Gastroesophageal sphincter (tissue), 4 donors: Measurements from ENCODE around the gene ANKS1B. TPM values are rescaled to one million over a fixed set of nuclear protein-coding genes. Genes with fewer than 3 reads are reported as not detected.

ENCODE experiments used
- ATAC-seq: fragments of 150-250 bp; one replicate; pipeline ENCODE4 v1.9.1; 2016; ENCODE audit warnings: mild to moderate bottlenecking, moderate library complexity
- H3K27ac ChIP-seq, 4 donors: fragments of 200-600 bp; sonication (generic) in 3 of 4; 1 replicate in 3 of 4; 2 replicates in 1 of 4; pipeline ENCODE4 v1.5.1; 2016 to 2019
- H3K27me3 ChIP-seq: fragments of 200-600 bp; sonication (generic); one replicate; pipeline ENCODE4 v1.5.1; 2019
- H3K36me3 ChIP-seq, 2 donors: fragments of 200-600 bp; sonication (generic); one replicate each; pipeline ENCODE4 v1.5.1; 2019; ENCODE audit warnings: control low read depth in 1 of 2
- H3K4me1 ChIP-seq, 3 donors: fragments of 200-600 bp; sonication (generic); 1 replicate in 2 of 3; 2 replicates in 1 of 3; pipeline ENCODE4 v1.5.1; 2016 to 2019; ENCODE audit warnings: control low read depth in 2 of 3
- H3K4me3 ChIP-seq, 2 donors: fragments of 200-600 bp; sonication (generic); one replicate each; pipeline ENCODE4 v1.5.1; 2019; ENCODE audit warnings: mild to moderate bottlenecking in 1 of 2, moderate library complexity in 1 of 2
- H3K9me3 ChIP-seq, 3 donors: fragments of 200-600 bp; sonication (generic); one replicate each; pipeline ENCODE4 v1.5.1; 2017 to 2019; ENCODE audit warnings: control low read depth in 2 of 3
- EP300 ChIP-seq: sonication (generic); formaldehyde crosslinking; IDR thresholded peaks from one replicate; pipeline ENCODE4 v1.6.1; 2017; ENCODE audit warnings: antibody characterized with exemption, mild to moderate bottlenecking
- POLR2A ChIP-seq, 2 donors: fragments of 450-650 bp; IDR thresholded peaks; one replicate each; pipeline ENCODE4 v1.6.1; 2017; ENCODE audit warnings: antibody characterized with exemption in 2 of 2, mild to moderate bottlenecking in 2 of 2, moderate library complexity in 1 of 2
- POLR2AphosphoS5 ChIP-seq: sonication (generic); formaldehyde crosslinking; IDR thresholded peaks from one replicate; pipeline ENCODE4 v1.6.1; 2017; ENCODE audit warnings: antibody characterized with exemption
- WGBS, 2 donors: methylation state at CpG; one replicate each; pipeline ENCODE4 v1.1.5; 2018; ENCODE audit warnings: low coverage in 1 of 2; 5-methylcytosine and 5-hydroxymethylcytosine counted together
- total RNA-seq, 4 donors: library from RNA; depleted of rRNA; stranded (reverse); fragments of >200 nt; gene quantifications; one replicate each; pipeline ENCODE4 v1.1.0, GENCODE V29; 2016
- TF ChIP-seq, protein P1 (sequence below), 4 experiments: fragments of 200-600 bp in 2 of 4; fragments of 450-650 bp in 2 of 4; sonication (generic) in 1 of 4; IDR thresholded peaks; one replicate each; pipeline ENCODE4 v1.5.1; 2017 to 2019; ENCODE audit warnings: antibody characterized with exemption in 4 of 4, mild to moderate bottlenecking in 2 of 4, moderate library complexity in 2 of 4

The ANKS1B gene
- total RNA-seq, 4 donors from 2014 or later, result 9.9 to 31.1 (median 21.4) TPM

DNA sequence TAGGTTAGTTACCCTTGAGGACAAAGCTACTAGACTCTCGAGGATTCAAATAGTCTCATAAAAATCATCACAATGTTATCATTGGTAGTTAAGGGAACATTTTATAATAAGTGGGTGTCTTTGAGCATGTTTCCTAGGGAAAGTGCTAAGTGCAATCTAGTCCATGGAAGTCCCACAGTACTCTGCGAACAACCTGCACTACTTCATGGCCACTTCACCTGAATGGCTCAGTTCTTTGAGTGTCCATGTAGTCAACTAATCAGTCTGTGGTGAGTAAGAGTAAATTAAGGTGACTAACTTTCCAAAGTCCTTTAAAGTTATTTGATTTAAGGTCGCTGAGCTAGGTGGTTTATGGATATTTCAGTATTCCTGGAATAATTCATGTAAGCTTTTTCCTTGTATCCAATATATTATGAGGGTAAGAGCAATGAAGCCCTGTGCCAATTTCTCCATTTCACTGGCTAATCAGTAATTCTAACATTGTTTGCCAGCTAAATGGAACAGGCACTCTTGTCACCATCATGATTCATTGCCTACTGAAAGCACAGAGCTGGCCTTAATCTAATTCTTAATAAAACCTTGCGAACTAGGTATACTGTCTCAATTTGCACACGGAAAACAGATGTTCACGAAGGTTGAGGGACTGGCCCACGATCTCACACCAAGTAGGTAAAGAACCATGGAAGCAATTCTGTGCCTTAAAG lies 844.6 kb downstream of the ANKS1B start:
- H3K4me1 ChIP-seq, result no peaks in the 10 kb centered on the region

DNA sequence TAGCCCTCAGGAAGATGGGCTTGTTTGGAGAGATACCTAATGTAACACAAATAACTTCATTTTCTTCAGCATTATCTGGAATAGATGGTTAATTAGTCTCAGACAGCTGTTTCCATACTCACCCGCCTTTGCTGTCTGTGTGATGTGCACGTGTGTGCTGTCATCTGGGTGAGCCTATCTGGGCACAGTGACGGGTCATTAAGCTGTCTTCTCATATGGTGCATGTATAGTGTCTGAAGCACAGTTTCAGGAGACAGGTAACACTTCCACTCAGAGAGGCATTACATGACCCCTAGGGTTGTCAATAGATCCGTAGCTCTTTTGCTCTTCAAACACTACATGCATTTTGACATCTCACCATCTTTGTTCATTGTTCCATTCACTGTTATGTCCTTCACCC lies 846.3 kb downstream of the ANKS1B start:
- ATAC-seq, result no peak
- TF ChIP-seq POLR2A (IDR thresholded peaks at IDR 0.05), result no peak
- TF ChIP-seq, protein P1, sequence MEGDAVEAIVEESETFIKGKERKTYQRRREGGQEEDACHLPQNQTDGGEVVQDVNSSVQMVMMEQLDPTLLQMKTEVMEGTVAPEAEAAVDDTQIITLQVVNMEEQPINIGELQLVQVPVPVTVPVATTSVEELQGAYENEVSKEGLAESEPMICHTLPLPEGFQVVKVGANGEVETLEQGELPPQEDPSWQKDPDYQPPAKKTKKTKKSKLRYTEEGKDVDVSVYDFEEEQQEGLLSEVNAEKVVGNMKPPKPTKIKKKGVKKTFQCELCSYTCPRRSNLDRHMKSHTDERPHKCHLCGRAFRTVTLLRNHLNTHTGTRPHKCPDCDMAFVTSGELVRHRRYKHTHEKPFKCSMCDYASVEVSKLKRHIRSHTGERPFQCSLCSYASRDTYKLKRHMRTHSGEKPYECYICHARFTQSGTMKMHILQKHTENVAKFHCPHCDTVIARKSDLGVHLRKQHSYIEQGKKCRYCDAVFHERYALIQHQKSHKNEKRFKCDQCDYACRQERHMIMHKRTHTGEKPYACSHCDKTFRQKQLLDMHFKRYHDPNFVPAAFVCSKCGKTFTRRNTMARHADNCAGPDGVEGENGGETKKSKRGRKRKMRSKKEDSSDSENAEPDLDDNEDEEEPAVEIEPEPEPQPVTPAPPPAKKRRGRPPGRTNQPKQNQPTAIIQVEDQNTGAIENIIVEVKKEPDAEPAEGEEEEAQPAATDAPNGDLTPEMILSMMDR (IDR thresholded peaks at IDR 0.05), result no peak
- TF ChIP-seq EP300, result no peak
- TF ChIP-seq POLR2AphosphoS5, result no peak
- Histone ChIP-seq H3K9me3 (no peaks in the 10 kb centered on the region), H3K27ac (no peak overlapping the region), H3K36me3 (no peaks in the 10 kb centered on the region), H3K4me1 (no peaks in the 10 kb centered on the region), H3K27me3 (no peaks in the 10 kb centered on the region), H3K4me3 (no peak overlapping the region)
- WGBS, 2 donors, result 88 to 90% methylated on average over 3 to 4 of the region's 4 CpGs

More for the DNA sequence above, 844.6 kb downstream of the ANKS1B start:
- no peak for ATAC-seq
- Histone ChIP-seq H3K27me3 (no peaks in the 10 kb centered on the region), H3K27ac (no peak overlapping the region), H3K36me3 (no peaks in the 10 kb centered on the region), H3K4me3 (no peak overlapping the region), H3K9me3 (no peaks in the 10 kb centered on the region)
- TF ChIP-seq, protein P1 (IDR thresholded peaks at IDR 0.05), result no peak
- TF ChIP-seq POLR2A (IDR thresholded peaks at IDR 0.05) (no peak), POLR2AphosphoS5 (no peak), EP300 (no peak)
- 90 to 91% methylated on average over 6 to 7 of the region's 7 CpGs for WGBS, 2 donors

DNA sequence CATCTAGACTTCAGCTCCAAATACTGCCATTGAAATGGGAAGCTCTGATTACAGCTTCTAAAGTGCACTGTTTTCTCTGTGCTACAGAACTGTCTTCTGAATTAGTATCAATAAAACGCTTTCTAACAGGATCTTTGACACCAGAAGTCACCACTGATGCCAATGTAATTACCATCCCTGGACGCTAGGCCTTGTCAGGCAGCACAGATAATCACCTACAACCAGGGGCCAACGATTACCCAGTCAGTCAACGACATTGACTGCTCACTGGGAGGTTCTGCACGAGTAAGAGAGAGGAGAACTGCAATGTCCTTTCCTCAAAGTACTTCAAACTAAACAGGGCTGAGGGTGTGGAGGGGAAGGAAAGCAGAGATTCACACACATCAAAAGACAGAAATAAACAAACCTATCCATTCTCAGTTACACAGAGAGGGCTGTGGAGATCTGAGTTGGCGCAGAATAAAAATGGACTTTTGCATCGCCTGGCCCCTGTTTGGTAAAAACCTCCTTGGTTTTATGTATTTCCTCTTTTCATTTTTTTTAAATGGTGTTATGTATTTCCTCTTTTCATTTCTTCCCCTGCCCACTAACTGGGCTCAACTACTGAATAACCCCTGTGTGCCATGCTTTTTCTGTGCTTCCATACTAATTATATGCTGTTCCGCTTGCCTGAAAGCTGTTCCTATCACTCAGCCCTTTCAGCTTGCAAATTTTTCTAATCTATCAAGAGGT lies 847.4 kb downstream of the ANKS1B start:
- no peak for ATAC-seq
- TF ChIP-seq, protein P1 (IDR thresholded peaks at IDR 0.05), result no peak
- TF ChIP-seq EP300 (no peak), POLR2AphosphoS5 (no peak), POLR2A (IDR thresholded peaks at IDR 0.05) (no peak)

DNA sequence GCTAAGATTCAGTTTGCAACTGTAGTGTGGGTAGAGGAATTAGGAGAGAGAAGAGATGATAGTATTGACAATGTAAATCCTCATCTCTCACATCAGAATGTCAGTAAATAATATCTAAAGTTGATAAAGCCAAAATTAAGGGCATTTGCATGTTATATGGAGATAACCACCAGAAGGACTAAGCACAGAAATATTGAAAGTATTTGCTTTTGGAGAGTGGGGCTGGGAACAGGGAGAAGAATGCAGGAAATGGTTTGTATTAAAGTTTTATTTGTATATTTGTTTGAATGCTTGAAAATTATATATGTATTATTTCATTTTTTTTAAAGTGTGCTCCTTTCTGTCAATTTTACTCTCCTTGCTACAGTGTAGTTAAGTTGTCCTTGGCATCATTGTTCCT lies 848.2 kb downstream of the ANKS1B start:
- TF ChIP-seq, protein P1 (IDR thresholded peaks at IDR 0.05), result no peak
- TF ChIP-seq EP300 (no peak), POLR2AphosphoS5 (no peak), POLR2A (IDR thresholded peaks at IDR 0.05) (no peak)
- H3K27ac ChIP-seq, result no peak overlapping the region
- no peak for ATAC-seq

More for the DNA sequence above, 847.4 kb downstream of the ANKS1B start:
- WGBS, 2 donors, result 74 to 80% methylated on average over 5 to 7 of the region's 8 CpGs
- Histone ChIP-seq H3K4me1 (no peaks in the 10 kb centered on the region), H3K4me3 (no peak overlapping the region), H3K27me3 (no peaks in the 10 kb centered on the region), H3K9me3 (no peaks in the 10 kb centered on the region), H3K36me3 (no peaks in the 10 kb centered on the region), H3K27ac (no peak overlapping the region)

DNA sequence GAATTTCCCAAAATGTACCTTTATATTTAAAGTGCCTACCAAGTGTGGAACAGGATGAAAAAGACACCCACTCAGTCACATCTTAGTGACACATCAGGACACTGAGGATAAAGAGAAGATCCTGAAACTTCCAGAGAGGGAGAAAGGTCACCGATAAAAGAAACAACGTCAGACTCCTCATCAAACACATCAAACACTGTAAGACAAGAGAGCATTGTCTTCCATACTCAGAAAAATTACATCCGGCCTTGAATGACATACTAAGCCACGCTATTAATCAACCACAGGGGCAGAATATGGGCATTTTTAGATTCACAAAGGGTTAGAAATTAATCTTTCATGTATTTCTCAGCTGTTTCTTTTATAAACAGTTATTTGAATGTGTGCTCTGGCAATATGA lies 849.4 kb downstream of the ANKS1B start:
- Histone ChIP-seq H3K27ac (no peak overlapping the region), H3K36me3 (no peaks in the 10 kb centered on the region), H3K9me3 (no peaks in the 10 kb centered on the region), H3K27me3 (no peaks in the 10 kb centered on the region), H3K4me1 (no peaks in the 10 kb centered on the region), H3K4me3 (no peak overlapping the region)
- ATAC-seq, result no peak
- WGBS, 2 donors, result 53 to 63% methylated on average over 3 to 4 of the region's 4 CpGs
- TF ChIP-seq, protein P1 (IDR thresholded peaks at IDR 0.05), result no peak
- no peak for TF ChIP-seq POLR2AphosphoS5
- TF ChIP-seq EP300, result no peak
- TF ChIP-seq POLR2A (IDR thresholded peaks at IDR 0.05), result no peak

More for the DNA sequence above, 848.2 kb downstream of the ANKS1B start:
- H3K9me3 ChIP-seq, result no peaks in the 10 kb centered on the region
- no peaks in the 10 kb centered on the region for H3K36me3 ChIP-seq
- no peaks in the 10 kb centered on the region for H3K27me3 ChIP-seq
- no peak overlapping the region for H3K4me3 ChIP-seq
- H3K4me1 ChIP-seq, result no peaks in the 10 kb centered on the region
